Effector CD8-positive, alpha-beta T cell (primary cell): ENCODE data around the gene VASP.

Source experiments
- DNase-seq: peaks from one replicate; lab custom pipeline; 2025; lab: John Stamatoyannopoulos, UW

VASP gene

GRCh38 chr19:45554481-45554880, 47.2 kb downstream of the VASP start:
- DNase-seq: no peak

DNA sequence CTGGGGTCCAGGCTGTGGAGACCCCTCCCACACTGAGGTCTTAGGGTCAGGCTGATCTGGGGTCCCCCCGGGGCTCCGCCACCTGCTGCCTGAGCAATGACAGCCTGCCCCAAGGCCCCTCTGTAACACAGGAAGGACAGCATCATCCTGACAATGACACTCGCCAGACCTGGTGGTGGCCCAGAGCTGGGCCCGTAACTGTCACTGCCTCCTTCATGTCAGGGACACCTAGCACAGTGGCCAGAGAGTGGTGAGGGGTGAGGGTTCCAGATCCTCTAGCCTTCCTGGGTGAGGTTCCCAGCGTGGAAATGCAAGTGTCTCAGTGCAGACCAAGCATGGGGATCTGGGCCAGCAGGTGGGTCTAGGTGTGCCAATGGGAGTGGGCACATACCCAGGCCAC, 49.6 kb downstream of the VASP start:
- DNase-seq: no peak

DNA sequence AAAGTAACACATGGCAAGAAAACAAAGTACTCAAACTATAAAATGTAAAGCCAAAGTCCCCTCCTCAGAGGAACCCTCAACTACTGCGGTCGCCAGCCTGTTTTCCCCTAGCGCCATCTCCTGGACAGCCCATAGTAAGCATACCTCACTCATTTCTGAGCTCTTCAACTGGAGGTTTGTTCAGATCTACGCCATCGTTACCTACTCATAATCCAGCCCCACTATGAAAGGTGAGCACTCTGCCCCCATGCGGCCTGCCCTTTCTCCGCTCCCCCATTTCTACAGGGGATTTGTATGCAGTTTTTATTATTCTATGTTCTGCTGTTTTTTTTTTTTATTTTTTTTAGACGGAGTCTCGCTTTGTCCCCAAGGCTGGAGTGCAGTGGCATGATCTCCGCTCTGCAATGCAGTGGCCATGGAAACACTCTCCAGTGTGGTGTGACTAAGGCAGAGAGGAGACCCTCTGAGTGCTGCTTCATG, 51.2 kb downstream of the VASP start:
- DNase-seq: peak; percentile 62

DNA sequence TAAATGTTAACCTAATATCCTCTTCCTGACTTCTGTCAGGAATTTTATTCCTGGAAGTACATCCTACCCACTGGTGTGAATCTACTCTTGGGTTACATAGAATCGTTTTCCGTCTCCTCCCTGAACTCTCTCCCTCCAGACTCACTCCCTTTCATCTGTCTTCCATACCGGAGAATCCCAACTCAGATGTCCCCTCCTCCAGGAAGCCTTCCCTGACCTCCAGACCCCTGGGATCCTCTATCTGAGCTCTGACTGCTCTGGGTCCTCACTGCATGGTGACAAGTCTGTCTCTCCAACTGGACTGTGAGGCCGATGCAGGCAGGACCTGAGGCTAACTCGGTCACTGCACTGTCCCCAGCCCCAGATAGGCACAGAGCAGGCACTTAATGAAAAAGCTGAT, 52.8 kb downstream of the VASP start:
- no peak for DNase-seq

DNA sequence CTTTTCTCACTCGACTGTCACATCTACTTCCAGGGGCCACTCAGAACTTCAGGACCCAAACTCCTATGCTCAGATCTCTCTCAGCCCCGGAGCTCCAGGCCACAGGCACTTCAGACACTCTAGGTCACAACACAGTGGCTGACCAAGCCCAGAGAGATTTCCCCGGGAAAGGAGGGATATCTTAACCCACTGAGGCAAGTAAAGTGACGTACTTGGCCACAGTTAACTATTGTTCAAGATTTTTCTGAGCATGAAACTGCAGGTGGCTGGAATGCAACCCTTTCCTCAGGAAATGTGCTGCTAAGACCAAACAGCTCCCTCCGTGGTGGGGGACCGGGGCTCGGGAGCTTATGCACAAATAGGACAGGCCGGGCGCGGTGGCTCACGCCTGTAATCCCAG, 53.4 kb downstream of the VASP start:
- no peak for DNase-seq

DNA sequence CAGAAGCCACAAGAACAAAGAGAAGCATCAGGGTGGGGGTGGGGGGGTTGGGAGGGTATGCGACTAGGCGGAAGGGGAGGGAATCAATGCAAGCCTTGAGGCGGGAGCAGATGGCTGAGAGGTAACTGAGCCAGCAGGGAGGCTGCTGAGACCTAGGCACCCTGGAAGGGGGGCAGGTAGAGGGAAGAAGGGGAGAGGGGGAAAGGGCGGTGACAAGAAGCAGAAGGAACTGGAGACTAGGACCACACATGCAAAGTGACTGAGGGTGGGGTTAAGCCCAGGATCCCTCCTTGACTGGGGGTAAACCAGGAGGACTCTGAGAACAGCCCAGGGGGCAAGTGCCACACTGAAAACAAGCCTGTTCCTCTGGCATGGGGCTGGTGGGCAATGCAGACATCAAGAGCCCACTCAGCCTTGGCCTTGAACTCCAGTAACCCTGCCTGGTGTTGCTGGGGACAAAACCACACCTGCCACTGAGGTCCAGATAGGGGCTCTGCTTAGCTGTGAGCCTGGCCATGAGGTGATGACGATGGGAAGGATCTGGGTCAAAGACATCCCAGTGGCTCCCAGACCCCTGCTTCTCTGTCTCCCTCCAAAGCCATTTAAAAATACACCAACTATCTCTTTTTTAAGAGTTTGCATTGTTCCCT, 57.0 kb downstream of the VASP start:
- no peak for DNase-seq

DNA sequence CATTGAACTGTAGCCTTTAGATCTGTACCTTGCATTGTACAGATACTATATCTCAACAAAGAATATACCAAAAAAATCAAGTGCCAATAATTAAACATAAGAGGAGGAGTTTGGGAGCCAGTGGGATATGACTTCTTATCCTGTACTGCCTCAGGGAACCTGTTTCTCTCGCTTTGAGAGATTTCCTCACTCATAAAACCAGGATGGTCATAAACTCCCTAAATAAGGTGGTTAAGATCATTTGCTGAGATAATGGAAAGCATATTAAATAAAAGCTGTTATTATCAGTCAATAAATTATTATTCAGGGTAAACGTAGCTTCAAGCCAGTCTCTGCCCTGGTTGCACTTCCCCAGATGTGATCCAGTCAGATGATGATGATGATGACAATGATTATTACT, 60.3 kb downstream of the VASP start:
- DNase-seq: no peak

- no peak for DNase-seq
Measured at GRCh38 chr19:45568732-45569131, 61.5 kb downstream of the VASP start.

GRCh38 chr19:45569619-45570421, 62.5 kb downstream of the VASP start:
- peak; percentile 39 for DNase-seq

DNA sequence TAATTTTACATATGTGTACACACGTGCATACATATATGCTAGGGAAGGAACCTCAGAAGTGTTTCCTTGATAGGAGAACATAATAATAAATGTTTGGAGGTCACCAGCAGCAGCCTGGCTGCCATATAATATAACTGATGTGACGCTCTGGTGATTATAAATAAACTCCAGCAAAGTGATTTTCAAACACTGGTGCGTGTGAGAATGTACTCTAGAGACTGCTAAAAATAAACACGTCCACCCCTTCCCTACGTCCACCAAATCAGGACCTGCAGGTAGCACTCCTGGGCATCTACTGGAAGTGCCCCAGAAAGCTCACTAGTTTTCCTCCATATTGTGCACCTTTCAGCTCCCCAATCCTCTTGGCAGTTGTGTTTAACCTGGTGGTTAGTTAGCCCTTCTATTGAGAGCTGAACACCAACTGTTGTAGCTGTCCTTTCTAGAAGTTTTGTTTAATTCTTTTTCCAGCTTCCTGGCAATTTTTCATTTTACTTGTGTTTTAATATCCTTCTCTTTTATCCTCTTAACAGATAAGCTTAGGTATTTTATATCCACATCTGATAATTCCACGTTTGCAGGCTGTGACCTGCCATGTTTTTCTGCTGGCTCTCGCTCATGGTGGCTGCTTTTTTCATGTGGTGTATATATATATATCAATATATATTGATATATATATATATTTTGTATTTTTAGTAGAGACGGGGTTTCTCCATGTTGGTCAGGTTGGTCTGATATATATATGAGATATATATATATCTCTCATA, 64.4 kb downstream of the VASP start:
- DNase-seq: no peak

DNA sequence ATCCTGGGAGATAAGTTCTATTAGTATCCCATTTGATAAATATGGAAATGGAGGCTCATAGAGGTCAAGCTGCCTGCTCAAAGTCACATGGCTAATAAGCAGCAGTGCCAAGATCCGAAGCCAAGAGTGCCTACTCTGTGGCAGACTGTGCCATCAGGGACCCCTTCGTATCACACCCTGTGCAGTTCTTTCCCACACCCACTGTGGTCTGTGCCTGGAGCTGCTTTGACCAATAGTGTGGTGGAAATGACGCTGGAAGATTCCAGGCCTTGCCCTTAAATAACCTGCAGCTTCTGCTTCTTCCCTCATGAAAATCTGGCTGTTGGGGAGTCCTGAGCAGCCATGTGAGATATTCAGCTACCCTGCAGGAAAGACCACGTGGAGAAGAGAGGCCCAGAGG, 67.2 kb downstream of the VASP start:
- DNase-seq: no peak

DNA sequence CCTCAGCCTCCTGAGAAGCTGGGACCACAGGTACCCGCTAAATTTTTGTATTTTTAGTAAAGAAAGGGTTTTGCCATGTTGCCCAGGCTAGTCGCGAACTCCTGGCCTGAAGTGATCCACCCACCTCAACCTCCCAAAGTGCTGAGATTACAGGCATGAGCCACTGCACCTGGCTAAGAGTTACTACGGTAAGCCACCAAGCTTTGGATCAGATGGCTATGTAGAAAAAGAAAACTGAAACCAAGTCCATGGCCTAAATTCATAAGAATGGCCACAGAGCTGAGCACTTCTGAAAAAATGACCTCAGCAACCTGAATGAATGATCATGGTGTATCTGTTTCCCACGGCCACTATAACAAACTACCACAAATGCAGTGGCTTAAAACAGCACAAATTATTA, 67.9 kb downstream of the VASP start:
- DNase-seq: no peak
